ENCODE data around the gene CEP350.

The CEP350 gene

DNA sequence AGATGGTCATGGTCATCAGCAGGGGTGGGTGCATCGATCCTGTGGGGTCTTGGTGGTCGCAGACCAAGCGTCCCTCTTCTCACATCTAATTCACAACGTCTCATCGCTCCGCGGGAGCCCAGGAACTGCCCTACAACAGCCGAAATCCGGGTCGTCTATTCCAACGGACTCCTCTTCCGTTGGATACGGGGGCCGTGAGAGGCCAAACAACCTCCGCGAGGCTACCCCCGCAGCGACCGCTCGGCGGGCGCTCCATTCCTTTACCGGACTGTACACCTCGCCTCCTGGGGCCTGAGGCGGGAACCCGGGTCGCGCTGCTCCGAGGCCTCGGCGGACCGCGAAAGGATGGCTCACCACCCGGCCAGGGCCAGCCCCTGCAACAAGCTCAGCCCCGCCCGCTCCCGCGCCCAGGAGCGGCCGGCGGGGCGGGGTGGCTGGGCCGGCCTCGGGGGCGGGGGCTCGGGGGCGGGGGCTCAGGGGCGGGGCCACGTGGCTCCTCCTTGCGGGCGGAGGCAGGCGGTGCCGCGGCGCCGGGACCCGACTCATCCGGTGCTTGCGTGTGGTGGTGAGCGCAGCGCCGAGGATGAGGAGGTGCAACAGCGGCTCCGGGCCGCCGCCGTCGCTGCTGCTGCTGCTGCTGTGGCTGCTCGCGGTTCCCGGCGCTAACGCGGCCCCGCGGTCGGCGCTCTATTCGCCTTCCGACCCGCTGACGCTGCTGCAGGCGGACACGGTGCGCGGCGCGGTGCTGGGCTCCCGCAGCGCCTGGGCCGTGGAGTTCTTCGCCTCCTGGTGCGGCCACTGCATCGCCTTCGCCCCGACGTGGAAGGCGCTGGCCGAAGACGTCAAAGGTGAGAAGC lies 199.9 kb downstream of the CEP350 start, which contains the start of gene QSOX1:
TSS of gene QSOX1 (plus strand) at position 545 of the 857 bp plus-strand sequence. CDS start at position 584, 39 bp downstream.
- peak; percentile 73 to 77 for DNase-seq (ENCODE audit: low read depth in 2 of 2)

DNA sequence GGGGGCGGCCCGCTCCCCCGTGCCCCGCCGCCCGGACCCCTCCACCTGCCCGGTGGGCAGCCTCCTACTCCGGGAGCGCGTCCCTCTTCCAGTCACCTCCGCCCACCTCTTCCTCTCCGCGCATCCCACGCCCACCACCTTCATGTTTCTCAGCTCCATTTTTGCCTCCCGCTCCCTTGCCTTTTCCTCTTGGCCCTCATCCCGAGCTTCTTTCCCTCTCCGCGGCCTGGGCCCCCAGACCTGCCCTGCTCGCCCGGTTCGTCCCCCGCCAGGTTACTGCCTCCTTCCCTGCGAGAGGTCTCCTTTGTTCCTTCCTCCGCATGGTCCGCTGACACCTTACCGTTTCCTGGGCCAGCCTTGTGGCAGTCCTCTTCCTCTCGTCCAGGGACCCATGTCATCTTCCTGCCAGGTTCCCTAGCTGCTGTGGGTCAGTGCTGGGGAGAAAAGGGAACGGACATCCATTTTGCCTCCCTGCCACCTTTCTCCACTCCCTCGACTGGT lies 200.6 kb downstream of the CEP350 start:
- DNase-seq (ENCODE audit: low read depth in 2 of 2) = peak in 1 of 2 experiments; percentile 14

DNA sequence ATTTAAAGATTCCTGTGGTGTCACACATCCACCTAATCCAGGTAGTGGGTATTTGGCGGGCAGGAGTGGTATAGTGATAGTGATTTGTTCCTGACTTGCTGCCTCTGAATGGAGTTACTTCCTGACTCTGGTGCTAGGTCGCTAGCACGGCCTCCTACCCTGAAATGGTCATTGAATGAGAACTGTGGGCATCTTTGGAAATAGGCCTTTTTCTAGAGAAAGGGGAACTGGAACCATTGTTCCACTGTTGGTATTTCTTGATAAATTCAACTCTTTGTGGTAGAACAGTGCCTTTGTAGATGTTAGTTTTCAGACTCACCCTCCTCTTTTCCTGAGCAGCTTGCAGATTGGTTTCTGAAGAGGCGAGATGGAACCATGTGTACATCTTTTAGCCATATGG lies 201.6 kb downstream of the CEP350 start:
- no peak for DNase-seq (ENCODE audit: low read depth in 2 of 2)

DNA sequence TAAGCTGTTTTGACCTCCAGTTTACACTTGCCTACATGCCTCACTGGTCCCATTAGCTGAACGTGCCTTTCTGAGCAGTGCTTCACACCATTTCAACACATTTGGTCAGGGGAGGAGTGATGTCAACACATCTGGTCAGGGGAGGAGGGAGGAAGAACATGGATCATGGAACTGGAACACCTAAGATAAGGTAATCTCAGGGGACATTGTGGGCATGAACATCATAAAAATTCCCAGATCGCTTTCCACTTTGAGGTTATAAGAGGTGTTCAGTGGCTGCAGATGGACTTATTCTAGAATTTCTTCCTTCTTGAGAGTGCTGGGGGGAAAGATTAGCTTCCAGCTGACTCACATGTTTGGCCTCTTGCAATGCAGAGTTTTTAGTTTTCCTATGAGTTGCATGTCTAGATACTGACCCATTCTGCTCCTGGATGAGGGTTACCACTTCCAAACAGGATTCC lies 202.1 kb downstream of the CEP350 start:
- DNase-seq (ENCODE audit: low read depth in 2 of 2) = no peak

DNA sequence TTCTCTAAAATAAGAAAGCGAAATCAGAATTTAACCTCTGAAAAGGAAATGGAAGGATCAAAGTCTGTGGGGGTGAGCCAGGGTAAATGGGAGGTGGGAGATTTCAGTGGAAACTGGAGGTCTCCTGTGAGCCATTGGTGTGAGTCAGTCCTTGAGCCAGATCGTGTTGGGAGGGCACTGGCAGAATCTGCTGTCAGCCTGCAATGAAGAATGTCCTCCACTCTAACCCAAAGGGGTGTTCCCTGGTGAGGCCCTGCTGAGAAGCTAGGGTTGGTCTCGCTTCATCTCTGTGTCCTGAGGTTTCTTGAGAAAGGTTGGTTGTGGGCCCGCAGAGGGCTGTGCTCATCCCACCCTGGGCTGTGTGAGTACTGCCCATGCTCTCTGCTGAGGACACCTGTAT lies 202.5 kb downstream of the CEP350 start:
- no peak for DNase-seq (ENCODE audit: low read depth in 2 of 2)

DNA sequence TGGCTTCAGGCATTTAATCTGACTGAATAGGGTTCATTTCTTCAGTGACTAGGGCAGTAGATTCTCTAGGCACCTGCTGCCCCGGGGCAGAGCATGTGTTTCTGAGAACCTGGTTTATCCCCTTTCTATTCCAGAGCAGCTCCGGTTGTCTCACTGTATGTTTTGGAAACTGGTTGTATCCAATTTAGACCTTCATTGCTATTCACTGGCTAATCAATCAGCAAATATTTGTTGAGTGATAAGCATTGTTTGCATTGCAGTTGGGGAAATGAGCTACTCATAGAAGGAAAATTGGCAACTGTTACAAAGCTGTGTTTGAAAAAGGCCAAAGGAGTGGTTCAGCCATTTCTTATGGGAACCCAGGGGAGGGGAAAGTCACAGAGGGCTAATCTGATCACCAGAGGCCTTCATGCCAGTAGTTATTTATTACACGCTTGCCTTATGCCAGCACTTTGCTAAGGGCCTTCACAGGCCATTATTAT lies 203.0 kb downstream of the CEP350 start:
- DNase-seq (ENCODE audit: low read depth in 2 of 2) = no peak

DNA sequence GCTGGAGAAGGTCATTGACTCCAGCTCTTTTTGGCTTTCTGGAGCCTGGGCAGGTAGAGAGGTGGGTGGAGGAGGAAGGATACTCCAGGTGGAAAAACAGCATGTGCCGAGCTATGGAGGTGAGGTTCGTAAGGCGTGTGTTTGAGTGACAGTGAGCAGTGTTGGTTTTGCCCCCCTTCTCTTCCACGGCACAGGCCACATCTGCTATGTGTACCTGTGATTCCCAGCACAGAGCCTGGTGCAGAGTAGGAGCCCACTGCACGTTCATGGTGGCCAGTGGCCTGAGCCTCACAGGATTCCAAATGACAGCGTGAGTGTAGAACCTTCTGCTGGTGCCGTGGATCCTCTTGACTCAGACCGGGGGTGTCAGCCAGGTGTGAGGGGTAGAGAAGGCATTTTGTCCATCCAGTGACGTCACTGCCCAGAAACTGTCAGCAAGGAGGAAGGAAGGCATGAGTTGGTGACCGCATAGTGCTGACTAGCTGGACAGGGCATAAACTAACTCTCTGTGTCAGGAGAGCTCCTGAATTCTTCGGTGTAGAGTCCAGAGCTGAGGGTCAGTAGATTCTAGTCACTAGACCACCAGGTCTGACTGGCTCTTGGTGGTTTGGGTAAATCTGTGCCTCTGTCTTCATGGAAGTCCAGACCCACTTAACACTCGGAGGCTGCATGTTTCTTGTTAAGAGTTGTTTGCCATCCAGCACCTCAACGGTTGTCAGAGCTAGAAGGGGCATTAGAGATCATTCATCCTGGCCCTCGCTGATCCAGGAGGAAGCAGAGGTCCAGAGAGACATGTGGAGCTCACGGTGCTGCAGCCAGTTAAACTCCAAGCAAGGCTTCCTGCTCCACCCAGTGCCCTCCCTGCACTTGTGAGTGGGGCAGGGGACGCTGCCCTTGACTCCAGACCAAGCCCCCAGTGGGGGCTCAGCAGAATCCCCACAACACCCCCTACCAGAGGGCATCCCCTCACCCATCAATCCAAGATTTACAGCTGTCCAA lies 203.8 kb downstream of the CEP350 start:
- DNase-seq (ENCODE audit: low read depth in 2 of 2) = no peak

DNA sequence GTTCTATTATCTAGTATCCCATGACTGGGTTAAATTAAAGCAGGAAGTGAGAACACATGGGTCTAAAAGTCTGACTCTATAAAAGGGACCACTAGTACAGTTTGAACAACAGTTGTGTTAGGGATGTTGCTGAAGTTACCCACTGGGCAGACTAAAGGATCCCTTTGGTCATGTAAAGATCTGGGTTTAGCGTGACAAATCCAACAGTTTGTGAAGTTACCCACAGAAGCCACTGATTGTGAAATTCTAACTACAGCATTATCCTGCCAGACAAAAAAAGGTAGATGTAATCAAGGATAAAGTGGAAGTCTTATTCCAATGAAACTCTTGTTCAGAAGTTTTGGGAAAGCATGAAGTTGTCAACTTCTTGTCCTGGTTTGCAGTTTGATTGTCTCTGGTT lies 205.7 kb downstream of the CEP350 start:
- DNase-seq (ENCODE audit: low read depth in 2 of 2) = no peak

DNA sequence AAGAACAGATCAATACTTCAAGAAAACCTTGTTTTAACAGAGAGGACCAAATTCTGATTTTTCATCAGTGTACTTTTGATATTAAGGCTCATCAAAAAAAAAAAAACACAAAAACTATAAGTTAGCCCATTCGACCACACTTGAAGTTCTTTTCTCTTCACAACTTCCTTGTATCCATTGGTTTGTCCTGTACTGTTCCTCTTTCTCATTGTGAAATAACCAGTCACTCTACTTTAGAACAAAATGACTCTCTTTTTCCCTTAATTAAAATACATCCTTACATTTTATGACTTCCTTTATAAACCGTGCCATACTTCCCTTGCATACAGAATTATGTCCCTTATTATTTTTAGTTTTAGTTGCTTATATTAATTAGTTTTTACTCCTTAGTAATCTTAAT lies 208.4 kb downstream of the CEP350 start:
- DNase-seq (ENCODE audit: low read depth in 2 of 2) = no peak
